ENCODE results near the gene OXA1L.

GRCh38 chr14:22733829-22734228 lies 32.7 kb upstream of the OXA1L start:
- TF ChIP-seq CTCF (conservative IDR thresholded peaks at IDR 0.05 in 1 of 2, IDR thresholded peaks at IDR 0.05 in 1 of 2; ENCODE audit: extremely low read depth in 1 of 2, insufficient read depth in 1 of 2, low read depth in 1 of 2, low read length in 2 of 2) (no peak), EZH2 (IDR thresholded peaks at IDR 0.05; ENCODE audit: borderline replicate concordance, low read length) (no peak)

Data from mammary epithelial cell (primary cell).